22Rv1 (cell line): ENCODE data around the gene TMEM238L.
A peak's percentile ranks its signal among the peaks of the same experiment; 100 is the strongest.

Experiments
- H3K27ac ChIP-seq: fragments of 450-650 bp; 2 replicates; pipeline ENCODE4 v1.5.1; 2017
- CTCF ChIP-seq: fragments of 450-650 bp; IDR thresholded peaks from 2 replicates; pipeline ENCODE4 v1.5.1; 2017; ENCODE audit warnings: mild to moderate bottlenecking
- ZFX ChIP-seq: fragments of 450-650 bp; IDR thresholded peaks from 2 replicates; pipeline ENCODE4 v1.6.1; 2017; ENCODE audit warnings: antibody characterized with exemption, borderline replicate concordance

TMEM238L gene

GRCh38 chr17:10754861-10755591 is 48.9 kb downstream of the TMEM238L start:
- no peak overlapping the region for H3K27ac ChIP-seq
- TF ChIP-seq ZFX (no peak), CTCF (no peak)

GRCh38 chr17:10754109-10754508 is 49.8 kb downstream of the TMEM238L start:
- H3K27ac ChIP-seq = no peak overlapping the region
- TF ChIP-seq ZFX (no peak), CTCF (peak; percentile 54)

- no peak overlapping the region for H3K27ac ChIP-seq
- TF ChIP-seq ZFX = no peak
These were observed 51.2 kb downstream of the TMEM238L start for GRCh38 chr17:10752696-10753095.

GRCh38 chr17:10751563-10751962 is 52.3 kb downstream of the TMEM238L start:
- H3K27ac ChIP-seq = no peak overlapping the region
- TF ChIP-seq CTCF (no peak), ZFX (no peak)

GRCh38 chr17:10750210-10750609 is 53.7 kb downstream of the TMEM238L start:
- no peak overlapping the region for H3K27ac ChIP-seq
- TF ChIP-seq CTCF (no peak), ZFX (no peak)

GRCh38 chr17:10748531-10749181 is 55.2 kb downstream of the TMEM238L start:
- H3K27ac ChIP-seq = no peak overlapping the region
- no peak for TF ChIP-seq CTCF
- TF ChIP-seq ZFX = no peak

- no peak overlapping the region for H3K27ac ChIP-seq
- TF ChIP-seq CTCF (no peak), ZFX (no peak)
These were observed 58.7 kb downstream of the TMEM238L start for GRCh38 chr17:10745231-10745630.
